PC-3 (cell line): ENCODE results near the gene PYGM.

Experiments used
- EZH2 ChIP-seq: fragments of 300-600 bp; sonication (generic); IDR thresholded peaks from one replicate; pipeline ENCODE4 v1.6.1; 2017; ENCODE audit warnings: antibody characterized with exemption, mild to moderate bottlenecking, low read length; ENCODE audit not compliant: unreplicated experiment
- TF ChIP-seq, protein P1 (sequence below): fragments of 300-600 bp; sonication (generic); conservative IDR thresholded peaks from 2 replicates; pipeline ENCODE4 v1.5.1; 2017; ENCODE audit warnings: antibody characterized with exemption, low read depth, mild to moderate bottlenecking, low read length

- TF ChIP-seq, protein P1, sequence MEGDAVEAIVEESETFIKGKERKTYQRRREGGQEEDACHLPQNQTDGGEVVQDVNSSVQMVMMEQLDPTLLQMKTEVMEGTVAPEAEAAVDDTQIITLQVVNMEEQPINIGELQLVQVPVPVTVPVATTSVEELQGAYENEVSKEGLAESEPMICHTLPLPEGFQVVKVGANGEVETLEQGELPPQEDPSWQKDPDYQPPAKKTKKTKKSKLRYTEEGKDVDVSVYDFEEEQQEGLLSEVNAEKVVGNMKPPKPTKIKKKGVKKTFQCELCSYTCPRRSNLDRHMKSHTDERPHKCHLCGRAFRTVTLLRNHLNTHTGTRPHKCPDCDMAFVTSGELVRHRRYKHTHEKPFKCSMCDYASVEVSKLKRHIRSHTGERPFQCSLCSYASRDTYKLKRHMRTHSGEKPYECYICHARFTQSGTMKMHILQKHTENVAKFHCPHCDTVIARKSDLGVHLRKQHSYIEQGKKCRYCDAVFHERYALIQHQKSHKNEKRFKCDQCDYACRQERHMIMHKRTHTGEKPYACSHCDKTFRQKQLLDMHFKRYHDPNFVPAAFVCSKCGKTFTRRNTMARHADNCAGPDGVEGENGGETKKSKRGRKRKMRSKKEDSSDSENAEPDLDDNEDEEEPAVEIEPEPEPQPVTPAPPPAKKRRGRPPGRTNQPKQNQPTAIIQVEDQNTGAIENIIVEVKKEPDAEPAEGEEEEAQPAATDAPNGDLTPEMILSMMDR = no peak
- no peak for TF ChIP-seq EZH2
Observed at GRCh38 chr11:64697663-64698375, 62.0 kb downstream of the PYGM start.
